Endothelial cell (in vitro differentiated cells): ENCODE data around the gene C1orf87. TPM values are rescaled to one million over a fixed set of nuclear protein-coding genes. Genes with fewer than 3 reads are reported as not detected.

Source experiments
- DNase-seq: peaks from one replicate; pipeline ENCODE4 v3.0.0; 2021; ENCODE audit warnings: low spot score
- H3K27ac Mint-ChIP-seq: one replicate; pipeline ENCODE4 v1.8.0; 2021; ENCODE audit warnings: mixed read lengths, inconsistent platforms; ENCODE audit not compliant: unreplicated experiment
- H3K27me3 Mint-ChIP-seq: one replicate; pipeline ENCODE4 v1.8.0; 2021; ENCODE audit warnings: mild to moderate bottlenecking, moderate library complexity, mixed read lengths, inconsistent platforms; ENCODE audit not compliant: unreplicated experiment
- H3K36me3 Mint-ChIP-seq: one replicate; pipeline ENCODE4 v1.8.0; 2021; ENCODE audit warnings: mild to moderate bottlenecking, low read depth, mixed read lengths, inconsistent platforms; ENCODE audit not compliant: unreplicated experiment
- H3K4me1 Mint-ChIP-seq: one replicate; pipeline ENCODE4 v1.8.0; 2021; ENCODE audit warnings: mild to moderate bottlenecking, mixed read lengths, inconsistent platforms; ENCODE audit not compliant: unreplicated experiment
- H3K4me3 Mint-ChIP-seq: one replicate; pipeline ENCODE4 v1.8.0; 2021; ENCODE audit warnings: mild to moderate bottlenecking, mixed read lengths, inconsistent platforms; ENCODE audit not compliant: unreplicated experiment
- H3K9me3 Mint-ChIP-seq: one replicate; pipeline ENCODE4 v1.8.0; 2021; ENCODE audit warnings: mixed read lengths, inconsistent platforms; ENCODE audit not compliant: unreplicated experiment
- CTCF ChIP-seq: fragments of 200-600 bp; sonication (generic); IDR thresholded peaks from one replicate; pipeline ENCODE4 v1.5.0; 2021; ENCODE audit warnings: antibody characterized with exemption; ENCODE audit not compliant: unreplicated experiment
- total RNA-seq: library from RNA; stranded (reverse); fragmentation: NEBNext Ultra II Directional; extraction: Animal tissue kit (Norgen Biotek cat#: 25700); gene quantifications from one replicate; pipeline ENCODE4 v1.2.1, GENCODE V29; 2021; ENCODE audit not compliant: unreplicated experiment

Gene C1orf87
- total RNA-seq, 1 donor from 2014 or later = 0.23 TPM

- TF ChIP-seq CTCF = no peak
- Mint-ChIP-seq H3K4me3 (no peak overlapping the region), H3K4me1 (peaks cover 24% of the 10 kb centered on the region), H3K27ac (no peak overlapping the region), H3K36me3 (no peaks in the 10 kb centered on the region), H3K9me3 (no peaks in the 10 kb centered on the region), H3K27me3 (peaks cover 6% of the 10 kb centered on the region)
- no peak for DNase-seq
Observed at GRCh38 chr1:60102267-60103061, 28.9 kb upstream of the C1orf87 start.

GRCh38 chr1:60101516-60101915, 27.9 kb upstream of the C1orf87 start:
- Mint-ChIP-seq H3K27me3 (peaks cover 6% of the 10 kb centered on the region), H3K27ac (peak overlapping the region; percentile 73), H3K4me1 (peaks cover 24% of the 10 kb centered on the region), H3K4me3 (no peak overlapping the region), H3K36me3 (no peaks in the 10 kb centered on the region), H3K9me3 (no peaks in the 10 kb centered on the region)
- no peak for TF ChIP-seq CTCF
- DNase-seq = no peak

GRCh38 chr1:60091195-60091715, 17.7 kb upstream of the C1orf87 start:
- Mint-ChIP-seq H3K9me3 (no peaks in the 10 kb centered on the region), H3K4me3 (no peak overlapping the region), H3K27ac (no peak overlapping the region), H3K36me3 (no peaks in the 10 kb centered on the region), H3K4me1 (no peaks in the 10 kb centered on the region), H3K27me3 (no peaks in the 10 kb centered on the region)
- DNase-seq = no peak
- TF ChIP-seq CTCF = no peak

- H3K27ac Mint-ChIP-seq = no peak overlapping the region
- no peak for TF ChIP-seq CTCF
Observed at GRCh38 chr1:60090655-60091054, 17.1 kb upstream of the C1orf87 start.

GRCh38 chr1:60088620-60089155, 15.1 kb upstream of the C1orf87 start:
- Mint-ChIP-seq H3K27me3 (no peaks in the 10 kb centered on the region), H3K4me3 (no peak overlapping the region), H3K9me3 (no peaks in the 10 kb centered on the region), H3K36me3 (no peaks in the 10 kb centered on the region), H3K4me1 (no peaks in the 10 kb centered on the region), H3K27ac (no peak overlapping the region)
- no peak for DNase-seq
- peak; percentile 35 for TF ChIP-seq CTCF

More at GRCh38 chr1:60090655-60091054, 17.1 kb upstream of the C1orf87 start:
- H3K36me3 Mint-ChIP-seq = no peaks in the 10 kb centered on the region
- no peaks in the 10 kb centered on the region for H3K4me1 Mint-ChIP-seq
- no peaks in the 10 kb centered on the region for H3K9me3 Mint-ChIP-seq
- no peak for DNase-seq
- H3K27me3 Mint-ChIP-seq = no peaks in the 10 kb centered on the region
- no peak overlapping the region for H3K4me3 Mint-ChIP-seq
